ENCODE measurements around the gene POMZP3.
"Not testable (repeated sequence)": the region's sequence is repeated elsewhere in the genome, so short reads cannot be mapped to it uniquely, and the experiment has no call there.

POMZP3 gene

DNA sequence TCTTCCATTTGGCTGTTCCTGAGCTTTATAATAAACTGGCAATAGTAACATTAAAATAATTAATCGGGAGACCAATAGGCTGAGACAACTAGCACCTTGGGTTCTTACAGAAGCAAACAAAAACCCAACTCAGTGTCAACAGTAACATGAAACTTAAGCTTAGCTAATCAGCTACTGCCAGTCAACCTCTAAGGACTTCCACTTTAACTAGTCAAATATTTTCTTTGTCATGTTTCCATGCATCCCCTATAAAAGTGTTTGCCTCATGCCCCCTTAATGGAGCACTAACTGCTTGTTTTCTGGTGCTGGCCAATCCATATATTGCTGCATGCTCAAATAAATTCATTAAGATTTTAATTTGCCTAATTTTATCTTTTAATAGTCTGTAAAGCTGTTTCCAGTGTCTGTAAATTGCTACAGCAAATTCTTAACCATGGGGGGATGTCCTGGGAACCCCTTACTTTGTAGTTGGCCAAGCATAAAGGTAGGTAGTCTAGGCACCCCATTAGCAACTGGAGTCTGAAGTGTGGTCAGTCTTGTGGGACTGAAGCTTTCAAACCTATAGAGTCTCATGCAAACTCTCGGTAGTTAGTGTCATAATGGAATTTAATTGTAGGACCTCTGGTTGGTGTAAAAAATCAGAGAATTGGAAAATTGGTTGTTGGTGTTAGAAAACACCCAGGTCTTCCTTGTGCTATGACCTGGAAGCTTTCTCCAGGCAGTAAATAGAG, 40.3 kb downstream of the POMZP3 start:
- not testable (repeated sequence) for DNase-seq (ENCODE audit: low spot score)

DNA sequence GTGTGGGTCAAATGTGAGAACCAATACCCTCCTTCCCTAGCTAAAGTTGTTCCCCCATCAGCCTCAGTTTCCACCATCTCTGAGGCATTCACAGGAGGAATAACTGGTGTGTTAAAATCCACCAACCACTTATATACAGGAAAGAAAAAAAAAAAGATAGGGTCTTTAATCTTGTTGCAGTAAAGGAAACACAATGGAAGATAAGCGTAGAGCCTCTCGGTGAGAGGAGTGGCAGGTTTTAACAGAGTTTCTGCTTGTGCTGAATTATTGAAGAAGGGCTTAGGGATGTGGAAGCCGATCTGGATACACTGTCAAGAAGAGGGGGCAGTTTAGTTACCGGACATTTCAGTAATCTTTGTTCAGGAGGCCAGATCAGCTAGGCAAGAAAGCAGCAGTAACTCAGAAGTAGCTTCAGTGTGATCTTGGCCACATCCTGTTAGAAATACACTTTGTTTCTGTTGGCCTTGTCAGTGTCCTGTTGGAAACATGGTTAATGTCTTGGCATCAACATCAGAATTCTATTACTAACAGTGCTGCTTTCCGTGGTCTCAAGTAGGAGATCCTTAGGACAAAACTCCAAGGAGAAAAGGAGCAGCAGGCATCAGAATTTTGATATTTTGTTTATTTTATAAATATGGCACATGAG, 43.3 kb downstream of the POMZP3 start:
- not testable (repeated sequence) for DNase-seq (ENCODE audit: low spot score)

- not testable (repeated sequence) for DNase-seq (ENCODE audit: low spot score)
Observed at GRCh38 chr7:76582848-76583631, 44.0 kb downstream of the POMZP3 start.

GRCh38 chr7:76575919-76576655, 51.0 kb downstream of the POMZP3 start:
- DNase-seq (ENCODE audit: low spot score): not testable (repeated sequence)

- DNase-seq (ENCODE audit: low spot score): not testable (repeated sequence)
Observed at GRCh38 chr7:76575431-76575830, 51.6 kb downstream of the POMZP3 start.

DNA sequence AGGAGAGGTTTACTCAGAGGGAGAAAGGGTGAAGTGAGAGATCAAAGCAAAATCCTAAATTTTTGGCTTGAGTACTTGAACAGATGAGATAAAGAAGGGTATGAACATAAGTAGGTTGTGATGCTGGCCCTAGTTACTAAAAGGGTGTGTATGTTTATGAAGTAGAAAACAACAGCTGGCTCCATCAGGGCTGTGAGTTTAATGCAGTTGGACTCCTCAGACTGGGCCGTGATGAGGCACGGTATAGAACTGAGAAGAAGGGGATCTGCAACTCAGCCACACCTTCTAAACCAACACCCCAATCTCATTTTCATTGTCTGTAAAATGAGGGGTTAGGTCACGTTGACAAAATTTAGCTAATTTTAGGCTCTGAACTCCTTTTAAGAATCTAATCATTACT, 54.8 kb downstream of the POMZP3 start:
- DNase-seq (ENCODE audit: low spot score): not testable (repeated sequence)

GRCh38 chr7:76570324-76570775, 56.7 kb downstream of the POMZP3 start:
- DNase-seq (ENCODE audit: low spot score): not testable (repeated sequence)

GRCh38 chr7:76568742-76569141, 58.3 kb downstream of the POMZP3 start:
- not testable (repeated sequence) for DNase-seq (ENCODE audit: low spot score)

DNA sequence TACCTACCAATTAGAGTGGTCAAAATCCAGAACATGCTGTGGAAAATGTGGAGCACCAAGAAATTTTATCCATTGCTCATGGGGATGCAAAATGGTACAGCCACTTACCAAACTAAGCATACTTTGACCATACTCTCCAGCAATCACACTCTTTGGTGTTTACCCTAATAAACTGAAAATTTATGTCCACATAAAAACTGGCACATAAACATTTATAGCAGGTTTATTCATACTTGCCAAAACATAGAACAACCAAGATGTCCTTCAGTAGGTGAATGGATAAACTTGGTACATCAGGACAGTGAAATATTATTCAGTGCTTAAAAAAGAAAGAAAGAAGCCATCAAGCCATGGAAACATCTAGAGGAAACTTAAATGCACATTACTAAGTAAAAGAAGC, 59.3 kb downstream of the POMZP3 start:
- DNase-seq (ENCODE audit: low spot score): not testable (repeated sequence)

DNA sequence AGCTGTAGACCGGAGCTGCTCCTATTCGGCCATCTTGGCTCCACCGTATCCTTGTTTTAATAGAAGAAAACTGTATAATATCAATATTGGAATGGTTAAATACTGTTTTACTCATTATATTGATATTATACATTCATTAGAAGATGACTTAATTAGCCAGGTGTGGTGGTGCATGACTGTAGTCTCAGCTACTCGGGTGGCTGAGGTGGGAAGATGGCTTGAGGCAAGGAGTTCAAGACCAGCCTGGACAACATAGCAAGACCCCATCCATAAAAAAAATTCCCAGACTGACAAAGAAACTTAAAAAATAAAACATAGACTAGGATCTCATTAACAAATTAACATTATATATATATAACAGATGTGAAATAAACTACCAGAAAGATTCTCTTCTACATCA, 59.8 kb downstream of the POMZP3 start:
- DNase-seq (ENCODE audit: low spot score): not testable (repeated sequence)

DNA sequence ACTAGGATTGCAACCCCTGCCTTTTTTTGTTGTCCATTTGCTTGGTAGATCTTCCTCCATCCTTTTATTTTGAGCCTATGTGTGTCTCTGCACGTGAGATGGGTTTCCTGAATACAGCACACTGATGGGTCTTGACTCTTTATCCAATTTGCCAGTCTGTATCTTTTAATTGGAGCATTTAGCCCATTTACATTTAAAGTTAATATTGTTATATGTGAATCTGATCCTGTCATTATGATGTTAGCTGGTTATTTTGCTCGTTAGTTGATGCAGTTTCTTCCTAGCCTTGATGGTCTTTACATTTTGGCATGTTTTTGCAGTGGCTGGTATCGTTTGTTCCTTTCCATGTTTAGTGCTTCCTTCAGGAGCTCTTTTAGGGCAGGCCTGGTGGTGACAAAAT, 62.1 kb downstream of the POMZP3 start:
- not testable (repeated sequence) for DNase-seq (ENCODE audit: low spot score)

- not testable (repeated sequence) for DNase-seq (ENCODE audit: low spot score)
Observed at GRCh38 chr7:76561342-76561741, 65.7 kb downstream of the POMZP3 start.

DNA sequence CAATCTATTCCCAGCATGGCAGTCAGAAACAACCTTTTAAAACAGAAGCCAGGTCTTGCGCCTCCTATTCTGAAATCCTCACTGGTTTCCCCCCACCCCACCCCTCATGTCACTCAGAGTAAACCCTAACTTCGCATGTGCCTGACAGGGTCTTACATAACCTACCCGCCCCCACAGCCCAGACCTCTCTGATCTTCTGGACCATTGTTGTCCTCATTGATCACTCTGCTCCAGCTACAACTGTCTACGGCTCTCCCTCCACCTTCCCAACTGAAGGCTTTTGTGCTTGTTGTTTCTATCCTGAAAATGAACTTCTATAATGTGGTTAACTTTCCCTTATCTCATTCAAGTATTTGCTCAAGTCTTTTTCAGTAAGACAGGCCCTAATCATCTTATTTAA, 66.9 kb downstream of the POMZP3 start:
- DNase-seq (ENCODE audit: low spot score): not testable (repeated sequence)
